GM19467 (cell line): ENCODE data around the gene LYPD4.

Source experiments
- ATAC-seq: cut with Tn5 transposase; IDR thresholded peaks from one replicate; pipeline ENCODE4 v1.9.1; 2021; ENCODE audit warnings: mild to moderate bottlenecking, moderate library complexity; ENCODE audit not compliant: unreplicated experiment

Gene LYPD4, protein sequence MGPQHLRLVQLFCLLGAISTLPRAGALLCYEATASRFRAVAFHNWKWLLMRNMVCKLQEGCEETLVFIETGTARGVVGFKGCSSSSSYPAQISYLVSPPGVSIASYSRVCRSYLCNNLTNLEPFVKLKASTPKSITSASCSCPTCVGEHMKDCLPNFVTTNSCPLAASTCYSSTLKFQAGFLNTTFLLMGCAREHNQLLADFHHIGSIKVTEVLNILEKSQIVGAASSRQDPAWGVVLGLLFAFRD

DNA sequence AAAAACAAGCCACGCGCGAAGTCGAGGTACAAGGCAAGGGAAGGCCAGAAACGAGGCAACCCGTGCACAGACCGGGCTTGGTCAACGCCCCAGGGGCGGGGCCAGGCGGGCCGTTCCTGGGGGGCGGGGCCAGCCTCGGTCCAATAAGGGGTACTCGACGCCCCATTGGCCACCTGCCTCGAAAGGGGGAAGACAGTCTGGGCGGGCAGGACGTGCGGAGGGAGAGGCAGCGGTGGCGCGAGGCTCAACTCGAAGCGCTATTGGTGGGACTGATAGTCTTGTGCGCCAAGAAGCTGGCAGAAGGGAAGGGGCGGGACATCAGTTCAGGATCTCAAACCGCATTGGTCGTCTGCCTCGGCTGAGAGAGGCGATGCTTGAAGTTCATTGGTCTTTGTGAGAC, at the start of gene LYPD4:
Gene LYPD4, minus strand, starts transcription at position 83 of the 400 bp plus-strand sequence. CDS start 5,398 bp downstream, outside the sequence.
- ATAC-seq, result no peak

- ATAC-seq, result no peak
These were observed 49.4 kb upstream of the LYPD4 start for GRCh38 chr19:41893899-41894298.

DNA sequence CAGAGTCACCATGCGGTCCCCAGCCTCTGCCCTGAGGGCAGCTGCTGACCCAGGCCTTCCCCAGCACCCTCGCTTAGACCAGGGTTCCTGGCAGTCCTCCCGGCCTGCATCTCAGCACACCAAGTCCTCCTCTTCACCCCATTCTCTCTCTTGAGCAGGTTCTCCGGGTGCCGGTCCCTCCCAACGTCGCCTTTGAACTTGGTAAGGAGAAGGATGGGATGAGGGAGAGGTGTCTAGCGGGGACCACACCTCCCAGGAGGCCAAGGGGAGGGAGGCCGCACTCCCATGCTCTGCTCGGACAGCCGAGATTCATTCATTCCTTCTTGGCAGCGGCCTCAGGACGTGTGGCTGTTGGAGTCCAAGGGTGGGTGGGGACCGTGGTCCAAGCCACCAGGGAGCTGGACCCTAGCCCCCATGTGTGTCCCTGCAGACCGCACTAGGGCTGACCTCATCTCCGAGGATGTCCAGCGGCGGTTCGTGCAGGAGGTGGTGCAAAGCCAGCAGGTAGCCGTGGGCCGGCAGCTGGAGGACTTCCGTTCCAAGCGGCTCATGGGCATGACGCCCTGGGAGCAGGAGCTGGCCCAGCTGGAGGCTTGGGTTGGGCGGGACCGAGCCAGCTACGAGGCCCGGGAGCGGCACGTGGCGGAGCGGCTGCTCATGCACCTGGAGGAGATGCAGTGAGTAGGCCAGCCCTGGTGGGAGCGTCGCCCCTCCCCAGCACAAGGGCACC, 47.9 kb upstream of the LYPD4 start:
- ATAC-seq, result no peak

DNA sequence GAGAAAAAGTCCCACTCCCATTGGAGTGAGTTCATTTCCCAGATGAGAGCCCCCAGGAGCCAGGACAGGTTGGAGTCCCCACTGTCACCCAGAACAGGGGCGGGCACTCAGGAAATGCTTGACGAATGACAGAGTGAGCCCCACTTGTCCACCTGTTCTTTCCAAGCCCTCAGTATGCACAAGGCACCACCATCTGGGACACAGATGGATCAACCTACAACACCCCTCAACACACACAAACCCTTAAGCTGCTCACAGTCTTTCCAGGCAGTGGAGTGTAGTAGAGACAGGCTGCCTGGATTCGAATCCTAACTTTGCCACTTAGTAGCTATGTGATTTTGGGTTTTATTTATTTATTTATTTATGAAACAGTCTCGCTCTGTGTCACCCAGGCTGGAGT, 46.5 kb upstream of the LYPD4 start:
- ATAC-seq, result no peak

DNA sequence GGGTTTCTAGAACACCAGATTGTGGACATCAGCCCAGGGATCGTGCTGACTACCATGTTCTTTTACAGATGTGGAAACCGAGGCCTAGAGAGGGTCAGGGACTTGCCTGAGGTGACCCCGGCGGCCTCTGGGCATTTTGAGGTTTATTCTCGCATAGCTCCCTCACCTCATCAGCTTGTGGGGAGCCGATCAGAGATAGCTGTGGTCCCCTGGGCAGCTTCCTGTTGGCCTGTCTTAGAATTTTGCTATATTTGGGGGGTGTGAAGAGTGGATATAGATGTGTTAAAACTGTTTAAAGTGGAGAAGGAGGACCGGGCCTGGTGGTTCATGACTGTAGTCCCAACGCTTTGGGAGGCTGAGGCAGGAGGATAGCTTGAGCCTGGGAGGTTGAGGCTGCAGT, 45.4 kb upstream of the LYPD4 start:
- ATAC-seq, result no peak

GRCh38 chr19:41888926-41889325, 44.4 kb upstream of the LYPD4 start:
- no peak for ATAC-seq

GRCh38 chr19:41887711-41888382, 43.4 kb upstream of the LYPD4 start:
- no peak for ATAC-seq

- no peak for ATAC-seq
These were observed 42.6 kb upstream of the LYPD4 start for GRCh38 chr19:41886761-41887710.

DNA sequence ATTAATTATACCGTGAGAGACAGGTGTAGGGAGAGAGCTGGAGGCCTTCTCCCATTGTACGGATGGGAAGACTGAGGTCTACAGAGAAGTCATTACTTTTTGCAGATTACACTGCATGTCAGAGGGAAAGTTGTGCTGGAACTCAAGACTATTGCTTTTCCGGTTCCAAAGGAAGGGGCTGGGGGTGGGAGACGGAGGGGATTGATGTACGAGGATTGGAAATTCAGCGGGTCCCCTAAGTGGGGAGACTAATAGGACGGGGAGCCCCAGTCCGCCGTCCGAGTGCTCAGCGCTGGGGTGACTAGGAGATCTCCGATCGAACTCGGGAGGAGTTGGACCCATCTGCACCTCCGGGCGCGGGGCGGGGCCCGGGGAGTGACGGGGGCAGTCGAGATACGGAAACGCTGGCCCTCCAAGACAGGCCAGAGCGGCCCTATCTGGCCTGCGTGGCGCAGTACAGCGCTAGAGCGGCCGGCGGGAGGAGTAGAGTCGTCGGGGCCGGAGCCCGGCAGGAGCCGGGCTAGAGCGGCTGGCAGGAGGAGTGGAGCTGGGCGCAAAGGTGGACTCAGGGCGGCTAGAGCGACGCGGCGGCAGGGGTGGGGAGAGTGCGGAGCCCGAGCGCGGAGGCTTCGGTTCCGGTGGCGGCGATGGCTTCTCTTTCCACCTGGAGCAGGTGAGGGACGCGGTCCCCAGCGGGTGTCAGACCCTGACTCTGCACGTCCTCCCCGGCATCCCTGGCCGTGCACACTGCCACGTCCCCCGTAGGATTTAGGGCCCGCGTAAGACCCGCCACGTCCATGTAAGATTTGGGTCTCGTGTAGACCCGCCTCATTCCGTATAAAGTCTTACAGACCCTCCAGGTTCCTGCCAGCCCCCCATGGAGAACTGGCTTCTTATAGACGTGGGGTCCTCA, 39.6 kb upstream of the LYPD4 start:
- ATAC-seq, result peak; percentile 67

GRCh38 chr19:41883463-41883820, 39.0 kb upstream of the LYPD4 start:
- no peak for ATAC-seq

DNA sequence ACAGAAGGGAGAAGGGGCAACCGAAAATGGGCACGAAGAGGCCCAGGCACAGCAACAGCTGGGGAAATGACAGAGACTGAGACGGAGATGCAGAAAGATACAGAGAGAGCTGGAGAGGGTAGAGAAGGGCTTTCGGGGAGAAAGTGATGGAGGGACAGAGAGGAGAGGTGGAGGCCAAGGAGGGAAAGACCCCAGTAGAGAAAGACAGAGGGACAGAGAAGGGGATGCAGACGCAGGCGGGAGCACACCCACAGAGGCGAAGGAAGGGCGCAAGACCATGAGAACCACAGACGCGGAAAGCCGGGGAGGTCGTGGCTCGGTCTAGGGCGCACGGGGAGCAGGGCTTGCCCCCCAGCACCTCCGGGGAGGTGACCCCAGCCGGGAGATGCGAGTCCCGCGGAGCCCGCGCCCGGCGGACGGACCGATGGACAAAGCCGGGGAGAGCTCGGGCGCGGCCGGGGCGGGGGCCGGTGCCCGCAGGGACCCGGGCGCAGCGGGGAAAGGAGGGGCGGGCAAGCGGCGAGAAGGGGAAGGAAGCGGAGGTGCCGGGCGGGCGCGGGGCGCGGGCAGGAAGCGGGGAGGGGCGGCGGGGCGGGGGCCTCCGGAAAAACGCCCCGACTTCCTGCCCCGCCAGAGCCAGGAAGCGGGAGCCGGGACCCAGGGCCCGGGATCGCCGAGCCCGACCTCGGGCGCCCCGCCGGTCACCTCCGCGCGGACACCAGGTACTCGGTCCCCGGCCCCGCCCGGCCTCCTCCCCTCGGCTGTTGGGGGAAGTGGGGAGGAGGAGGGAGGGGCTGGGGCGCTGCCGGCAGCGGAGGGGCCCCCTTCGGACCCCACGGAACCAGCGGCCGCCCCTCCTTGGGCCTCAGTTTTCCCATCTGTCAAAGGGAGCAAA, 38.3 kb upstream of the LYPD4 start, which contains the start of gene ARHGEF1:
Gene ARHGEF1, plus strand, starts transcription at position 617 of the 895 bp plus-strand sequence. CDS start 4,899 bp downstream, outside the sequence.
- no peak for ATAC-seq

- ATAC-seq, result no peak
These were observed 35.8 kb upstream of the LYPD4 start for GRCh38 chr19:41880329-41880708.

- no peak for ATAC-seq
These were observed 35.3 kb upstream of the LYPD4 start for GRCh38 chr19:41879670-41880328.

- no peak for ATAC-seq
These were observed 34.6 kb upstream of the LYPD4 start for GRCh38 chr19:41879080-41879479.

DNA sequence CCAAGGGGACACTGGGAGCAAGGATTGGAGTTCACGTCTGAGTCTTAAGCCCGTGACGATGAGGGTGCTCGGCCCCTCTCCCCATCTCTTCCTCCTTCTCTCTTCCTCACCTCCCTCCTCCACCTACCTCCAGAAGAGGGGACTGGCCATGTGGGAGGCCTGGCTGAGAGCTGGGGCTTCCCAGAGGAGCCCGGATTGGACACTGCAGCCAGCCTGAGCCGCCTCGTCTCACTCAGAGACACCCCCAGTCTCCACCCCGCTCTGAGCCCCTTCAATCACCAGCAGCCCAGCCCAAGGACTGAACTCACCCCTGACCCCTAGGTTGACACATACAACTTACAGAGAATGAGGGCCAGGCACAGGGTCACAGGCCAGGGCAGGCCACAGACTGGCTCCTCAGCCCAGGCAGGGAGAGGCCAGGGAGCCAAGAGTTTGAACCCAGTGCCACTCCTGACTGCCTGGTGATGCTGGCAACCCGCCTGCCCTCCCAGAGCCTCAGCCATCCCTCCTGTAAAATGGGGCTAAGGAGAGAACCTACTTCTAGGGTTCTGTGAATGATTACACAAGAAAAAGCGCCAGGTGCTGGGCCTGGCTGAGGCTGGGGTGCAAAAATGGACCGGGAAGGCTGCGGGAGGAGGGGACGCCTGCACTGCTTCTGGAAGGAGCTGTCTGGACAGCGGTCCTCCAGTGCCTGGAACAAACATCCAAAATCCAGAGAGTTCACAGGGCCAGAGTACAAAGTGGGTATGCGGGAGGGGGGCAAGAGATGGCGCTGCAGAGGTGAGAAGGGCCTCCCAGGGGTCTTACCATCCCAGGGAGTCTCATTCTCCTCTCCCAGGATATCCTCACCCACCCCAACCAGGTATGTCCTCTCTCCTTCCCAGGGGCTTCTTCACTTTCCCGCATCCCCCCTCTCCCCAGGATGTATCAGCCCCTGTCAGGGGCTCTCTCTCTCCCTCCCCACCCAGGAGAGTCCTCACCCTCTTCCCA, 33.7 kb upstream of the LYPD4 start:
- ATAC-seq, result no peak

DNA sequence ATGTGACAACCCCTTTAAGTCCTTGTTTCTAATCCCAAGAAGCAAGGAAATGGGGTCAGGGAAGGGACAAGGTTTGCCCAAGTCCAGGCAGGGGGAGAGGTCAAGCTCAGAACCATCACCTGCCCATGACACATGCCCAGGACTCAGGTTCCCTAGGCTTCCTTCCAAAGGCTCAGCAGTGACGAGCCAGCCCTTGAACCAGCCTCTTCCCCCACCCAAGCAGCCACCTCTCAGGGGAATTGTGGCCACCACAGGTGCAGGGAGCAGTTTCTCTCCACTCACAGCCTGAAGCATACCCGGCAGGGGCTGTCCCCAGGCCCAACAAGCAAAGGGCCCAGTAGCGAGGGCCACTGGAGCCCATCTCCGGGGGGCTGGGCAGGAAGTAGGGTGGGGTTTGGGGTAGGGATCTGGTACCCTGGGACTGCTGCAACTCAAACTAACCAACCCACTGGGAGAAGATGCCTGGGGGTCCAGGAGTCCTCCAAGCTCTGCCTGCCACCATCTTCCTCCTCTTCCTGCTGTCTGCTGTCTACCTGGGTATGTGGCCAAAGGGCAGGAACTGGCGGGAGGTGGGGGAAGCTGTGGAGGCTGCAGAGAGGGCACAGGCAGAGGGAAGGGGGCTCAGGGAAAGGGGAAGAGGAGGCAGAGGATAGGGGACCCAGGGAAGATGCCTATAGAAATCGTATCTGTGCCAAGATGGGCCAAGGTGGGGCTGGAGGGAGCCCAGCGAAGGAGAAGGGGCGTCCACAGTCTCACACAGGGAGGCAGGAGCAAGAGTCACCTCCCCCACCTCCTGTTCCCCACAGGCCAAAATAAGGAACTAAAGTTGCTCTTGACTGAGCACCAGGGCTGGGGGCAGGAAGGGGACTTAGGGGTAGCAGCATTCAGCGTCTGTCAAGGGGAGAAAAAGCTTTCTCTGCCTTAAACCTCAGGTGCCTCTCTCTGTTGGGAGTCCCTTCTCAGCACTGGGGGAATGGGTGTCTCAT, 32.7 kb upstream of the LYPD4 start, which contains the start of gene CD79A:
Gene CD79A, plus strand, starts transcription at position 433 of the 986 bp plus-strand sequence. Its CDS starts 26 bp downstream, at position 459.
- ATAC-seq, result peak; percentile 56
